ENCODE data around the gene AACS.
"Not testable (repeated sequence)": the region's sequence is repeated elsewhere in the genome, so short reads cannot be mapped to it uniquely, and the experiment has no call there.

The AACS gene

GRCh38 chr12:125065021-125065918 lies at the start of gene AACS:
TSS of gene AACS (plus strand) at chr12:125065435. CDS start at chr12:125065585, 150 bp downstream.
- DNase-seq = peak; percentile 49

- DNase-seq = no peak
Measured at GRCh38 chr12:125015680-125016310, 49.4 kb upstream of the AACS start.

- no peak for DNase-seq
Measured at GRCh38 chr12:125017801-125018200, 47.4 kb upstream of the AACS start.

DNA sequence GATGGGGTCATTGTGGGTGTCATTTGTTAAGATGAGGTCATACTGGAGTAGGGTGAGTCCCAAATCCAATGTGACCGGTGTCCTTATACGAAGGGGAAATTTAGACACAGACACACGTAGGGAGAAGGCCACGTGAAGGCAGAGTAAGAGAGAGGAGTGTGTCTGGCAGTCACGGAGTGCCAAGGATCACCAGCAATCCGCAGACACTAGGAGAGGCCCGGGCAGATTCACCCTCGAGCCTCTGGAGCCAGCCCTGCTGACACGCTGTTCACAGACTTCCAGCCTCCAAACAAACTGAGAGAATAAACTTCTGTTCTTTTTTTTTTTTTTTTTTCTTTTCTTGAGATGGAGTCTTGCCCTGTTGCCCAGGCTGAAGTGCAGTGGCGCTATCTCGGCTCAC lies 46.9 kb upstream of the AACS start:
- DNase-seq = no peak

- DNase-seq = no peak
Measured at GRCh38 chr12:125021096-125021495, 44.1 kb upstream of the AACS start.

GRCh38 chr12:125021771-125022170 lies 43.5 kb upstream of the AACS start:
- DNase-seq = no peak

DNA sequence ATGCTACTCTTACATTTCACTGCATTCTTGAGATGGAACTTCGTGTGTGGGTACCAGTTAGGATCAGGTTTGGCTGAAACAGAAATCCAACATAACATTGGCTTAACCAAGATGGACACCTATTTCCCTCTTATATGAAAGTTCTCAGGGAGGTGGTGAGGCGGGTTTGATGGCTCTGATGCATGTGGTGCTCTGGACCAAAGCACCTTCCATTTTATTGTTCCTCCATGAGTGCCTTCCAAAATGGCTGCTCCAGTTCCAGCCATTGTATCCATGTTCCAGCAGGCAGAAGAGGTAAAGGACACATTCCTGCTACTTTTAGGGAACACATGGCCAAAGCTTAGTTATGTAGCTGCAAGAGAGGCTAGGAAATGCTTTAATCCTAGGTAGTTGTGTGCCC lies 42.2 kb upstream of the AACS start:
- DNase-seq = no peak

DNA sequence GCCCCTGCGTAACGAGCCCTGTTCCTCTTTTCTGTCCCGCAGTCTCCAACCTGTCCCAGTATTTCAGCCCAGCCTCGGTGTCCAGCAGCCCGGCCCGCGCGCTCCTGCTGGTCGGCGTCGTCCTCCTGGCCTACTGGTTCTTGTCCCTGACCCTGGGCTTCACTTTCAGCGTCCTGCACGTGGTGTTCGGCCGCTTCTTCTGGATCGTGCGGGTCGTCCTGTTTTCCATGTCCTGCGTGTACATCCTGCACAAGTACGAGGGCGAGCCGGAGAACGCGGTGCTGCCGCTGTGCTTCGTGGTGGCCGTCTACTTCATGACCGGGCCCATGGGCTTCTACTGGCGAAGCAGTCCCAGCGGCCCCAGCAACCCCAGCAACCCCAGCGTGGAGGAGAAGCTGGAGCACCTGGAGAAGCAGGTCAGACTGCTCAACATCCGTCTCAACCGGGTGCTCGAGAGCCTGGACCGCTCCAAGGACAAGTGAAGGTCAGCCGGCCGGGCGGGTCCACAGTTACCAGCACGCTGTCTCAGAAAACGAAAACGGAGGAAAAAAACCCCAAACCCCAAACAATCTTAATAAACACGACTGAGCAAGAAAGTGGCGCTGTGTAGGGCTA lies 40.2 kb upstream of the AACS start:
- no peak for DNase-seq

DNA sequence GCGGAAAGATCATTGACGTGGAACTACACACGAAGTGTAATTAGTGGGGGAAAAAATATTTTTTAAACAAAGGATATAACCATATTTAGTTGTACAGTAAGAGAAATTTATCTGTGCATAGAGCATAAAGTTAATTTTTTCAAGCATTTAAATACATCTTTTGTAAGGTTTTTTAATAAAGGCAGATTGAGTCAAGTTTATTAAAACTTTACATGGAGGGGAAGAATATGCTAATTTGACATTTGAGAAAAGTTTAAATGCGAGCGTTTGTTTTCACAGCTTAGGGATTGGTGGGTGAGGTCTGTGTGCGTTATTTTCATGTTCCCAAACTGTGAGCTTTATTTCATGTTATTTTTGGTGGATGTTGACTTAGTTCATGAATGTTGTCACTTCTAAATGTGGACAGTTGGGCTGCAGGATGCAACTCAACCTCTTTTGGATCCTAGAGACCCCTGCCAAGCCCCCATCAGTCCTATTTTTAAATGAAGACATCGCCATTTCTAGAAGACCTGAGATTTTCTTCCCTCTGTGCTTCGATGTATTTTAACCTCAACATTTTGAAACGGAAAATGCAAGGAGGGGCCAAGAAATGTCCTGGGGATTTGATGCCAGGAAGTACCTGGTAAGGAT lies 39.5 kb upstream of the AACS start:
- no peak for DNase-seq

GRCh38 chr12:125028106-125028505 lies 37.1 kb upstream of the AACS start:
- no peak for DNase-seq

DNA sequence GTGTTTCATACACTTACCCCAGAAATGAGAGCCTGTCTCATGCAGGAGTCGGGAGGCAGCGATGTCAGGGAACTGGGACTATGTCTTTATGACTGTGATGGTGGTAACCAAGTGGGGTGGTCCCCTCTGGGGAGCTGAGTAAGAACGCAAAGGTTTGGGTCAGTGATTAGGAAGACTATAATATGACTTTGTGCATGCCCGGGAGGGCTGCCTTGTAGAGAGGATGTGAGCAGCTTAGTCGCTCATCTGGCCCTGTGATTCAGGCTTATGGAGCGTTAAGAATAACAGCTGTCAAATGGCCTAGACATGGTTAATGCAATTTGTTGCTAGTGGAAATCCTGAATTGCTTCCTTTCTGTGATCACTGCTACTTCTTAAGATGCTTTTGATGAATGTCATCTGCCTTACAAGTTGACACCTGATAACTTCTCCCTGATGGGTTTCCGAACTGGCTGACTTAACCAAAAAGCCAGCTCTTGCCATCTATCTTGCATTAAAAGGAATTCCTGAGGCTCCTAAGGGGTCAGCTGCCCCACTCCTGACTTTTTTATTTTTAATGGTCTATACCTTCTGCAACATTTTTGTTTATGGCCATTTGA lies 35.4 kb upstream of the AACS start:
- no peak for DNase-seq

DNA sequence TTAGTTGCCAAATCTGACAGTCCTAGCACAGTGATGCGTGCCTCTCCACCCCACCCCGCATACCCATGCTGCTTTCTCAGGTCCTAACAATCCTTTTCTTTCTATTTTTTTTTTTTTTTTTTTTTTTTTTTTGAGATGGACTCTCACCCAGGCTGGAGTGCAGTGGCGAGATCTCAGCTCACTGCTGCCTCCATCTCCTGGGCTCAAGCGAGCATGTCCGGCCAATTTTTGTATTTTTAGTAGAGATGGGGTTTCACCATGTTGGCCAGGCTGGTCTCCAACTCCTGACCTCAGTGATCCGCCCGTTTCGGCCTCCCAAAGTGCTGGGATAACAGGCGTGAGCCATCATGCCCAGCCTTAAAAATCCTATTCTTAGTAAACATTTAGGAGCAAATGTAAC lies 33.8 kb upstream of the AACS start:
- DNase-seq = not testable (repeated sequence)

GRCh38 chr12:125032466-125033152 lies 32.6 kb upstream of the AACS start:
- no peak for DNase-seq

- DNase-seq = no peak
Measured at GRCh38 chr12:125033288-125033687, 31.9 kb upstream of the AACS start.

GRCh38 chr12:125038976-125039625 lies 26.1 kb upstream of the AACS start:
- DNase-seq = no peak

GRCh38 chr12:125049093-125049458 lies 16.2 kb upstream of the AACS start:
- DNase-seq = no peak

DNA sequence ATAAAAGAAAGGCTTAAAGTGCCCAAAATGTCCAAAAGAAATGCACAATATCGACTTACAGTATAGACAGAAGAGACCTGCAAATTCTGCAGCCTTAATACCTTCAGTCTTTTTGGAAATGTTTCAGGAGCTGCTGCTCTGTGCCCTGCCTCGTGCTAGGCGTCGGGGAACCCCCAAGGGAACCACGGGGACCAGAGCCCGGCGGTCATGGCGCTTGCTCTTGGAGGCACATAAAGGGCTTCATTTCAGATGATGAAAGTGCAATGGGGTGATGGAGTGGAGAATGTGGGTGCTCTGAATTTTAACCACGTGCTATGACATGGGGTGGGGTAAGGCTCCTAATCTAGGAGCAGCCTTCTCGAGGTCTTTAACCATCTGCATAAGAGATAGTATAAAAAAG lies 14.8 kb upstream of the AACS start:
- DNase-seq = no peak

DNA sequence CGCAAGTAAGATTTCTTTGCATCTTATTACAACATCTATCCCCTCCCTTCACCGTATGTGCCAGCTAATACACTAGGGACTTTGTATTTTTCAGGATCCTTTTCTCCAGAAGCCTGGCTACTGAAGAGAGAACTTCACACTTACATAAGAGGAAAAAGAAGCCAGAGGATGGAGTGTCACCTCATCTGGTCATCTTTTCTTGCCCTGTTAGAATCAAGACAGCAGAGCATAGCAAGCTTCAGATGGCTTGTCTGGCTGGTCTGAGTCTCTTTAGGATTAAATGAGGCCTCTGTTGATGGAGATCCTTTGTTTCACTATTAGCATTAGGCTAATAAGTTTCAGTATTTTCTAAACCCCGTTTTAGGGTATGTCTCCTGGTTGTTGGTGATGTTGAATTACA lies 14.4 kb upstream of the AACS start:
- no peak for DNase-seq

DNA sequence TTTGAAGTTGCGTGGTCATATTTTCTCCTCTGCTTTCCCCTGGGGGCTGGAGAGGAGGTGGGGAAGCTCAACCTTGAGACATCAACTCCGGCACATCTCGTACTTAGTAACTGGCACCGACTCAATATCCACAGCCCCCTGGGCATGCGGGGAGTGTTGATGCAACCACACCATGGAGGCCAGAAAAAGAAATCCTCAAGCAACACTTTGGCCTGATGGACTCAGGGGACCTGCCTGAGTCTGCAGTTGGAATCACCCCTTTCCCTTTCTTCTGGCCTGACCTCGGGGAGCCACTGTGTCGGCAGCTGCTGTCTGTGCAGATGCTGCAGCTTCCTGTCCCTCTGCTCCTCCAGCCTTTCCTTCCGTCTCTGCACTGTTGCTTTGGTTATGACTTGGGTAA lies 11.4 kb upstream of the AACS start:
- DNase-seq = no peak

DNA sequence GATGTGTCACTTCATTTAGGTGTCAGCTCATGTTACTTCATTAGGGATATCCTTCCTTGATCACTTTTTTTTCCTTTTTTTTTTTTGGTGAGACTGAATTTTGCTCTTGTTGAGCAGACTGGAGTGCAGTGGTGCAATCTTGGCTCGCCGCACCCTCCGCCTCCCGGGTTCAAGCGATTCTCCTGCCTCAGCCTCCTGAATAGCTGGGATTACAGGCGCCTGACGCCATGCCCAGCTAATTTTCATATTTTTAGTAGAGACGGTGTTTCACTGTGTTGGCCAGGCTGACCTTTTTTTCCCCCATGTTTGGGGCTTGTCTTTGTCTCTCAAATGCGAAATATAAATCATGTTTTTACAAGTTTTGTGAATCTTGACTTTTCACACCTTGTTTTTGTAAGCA lies 9.6 kb upstream of the AACS start:
- no peak for DNase-seq

DNA sequence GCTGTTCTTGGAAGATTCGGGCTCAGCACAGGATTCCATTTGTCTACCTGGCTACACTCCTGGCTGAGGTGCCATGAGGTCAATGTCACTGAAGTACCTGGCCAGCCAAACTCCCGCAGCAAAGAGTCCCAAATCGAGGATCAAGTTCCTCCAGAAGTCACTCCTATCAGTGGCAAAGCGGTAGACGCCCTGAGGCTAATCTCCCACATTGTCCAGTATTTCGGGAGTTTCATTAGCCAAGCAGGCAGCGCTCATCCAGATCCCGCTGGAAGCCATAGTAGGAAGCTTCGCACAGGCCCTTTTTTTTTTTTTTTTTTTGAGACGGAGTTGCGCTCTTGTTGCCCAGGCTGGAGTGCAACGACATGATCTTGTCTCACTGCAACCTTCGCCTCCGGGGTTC lies 8.9 kb upstream of the AACS start:
- no peak for DNase-seq

GRCh38 chr12:125057708-125058107 lies 7.5 kb upstream of the AACS start:
- no peak for DNase-seq
